Esophagus squamous epithelium (tissue), 4 donors: Measurements from ENCODE around the gene SEMA5A.

Source experiments
- CTCF ChIP-seq, 6 experiments: fragments of 450-650 bp in 4 of 6; fragments of 200-600 bp in 2 of 6; sonication (generic) in 2 of 6; IDR thresholded peaks; one replicate each; pipeline ENCODE4 v1.5.1; 2016 to 2019; ENCODE audit warnings: antibody characterized with exemption in 6 of 6, mild to moderate bottlenecking in 4 of 6, moderate library complexity in 4 of 6
- POLR2A ChIP-seq, 4 donors: fragments of 450-650 bp; IDR thresholded peaks; one replicate each; pipeline ENCODE4 v1.6.1; 2017; ENCODE audit warnings: antibody characterized with exemption in 4 of 4, mild to moderate bottlenecking in 4 of 4, moderate library complexity in 3 of 4

GRCh38 chr5:9126490-9126889 is 419.4 kb downstream of the SEMA5A start:
- TF ChIP-seq CTCF (IDR thresholded peaks at IDR 0.05) = no peak
- TF ChIP-seq POLR2A (IDR thresholded peaks at IDR 0.05) = no peak
